GM23338 (cell line): ENCODE data around the gene FAM149B1. TPM values are rescaled to one million over a fixed set of nuclear protein-coding genes. Genes with fewer than 3 reads are reported as not detected.

ENCODE experiments used
- ATAC-seq: fragments of 200-7000 bp; cut with Tn5 transposase; 3 replicates; pipeline ENCODE4 v1.9.1; 2020
- DNase-seq: peaks from one replicate; pipeline ENCODE4 v3.0.0-alpha.2; 2015; ENCODE audit warnings: low spot score
- H2AFZ ChIP-seq: fragments of 200-600 bp; sonication (generic); 2 replicates; pipeline ENCODE4 v1.8.0; 2016; ENCODE audit warnings: antibody characterized with exemption, mild to moderate bottlenecking, moderate library complexity
- H3F3A ChIP-seq: fragments of 200-600 bp; sonication (generic); replicated peaks from 2 replicates; pipeline ENCODE4 v1.8.0; 2017; ENCODE audit warnings: antibody characterized with exemption, mixed run types, low read depth
- H3K27ac ChIP-seq: fragments of 200-600 bp; sonication (generic); 2 replicates; pipeline ENCODE4 v1.6.1; 2016; ENCODE audit warnings: low read depth
- H3K27me3 ChIP-seq: fragments of 200-600 bp; sonication (generic); 2 replicates; pipeline ENCODE4 v1.8.0; 2016; ENCODE audit warnings: mild to moderate bottlenecking, mixed run types, moderate library complexity; ENCODE audit not compliant: insufficient read depth
- H3K36me3 ChIP-seq: fragments of 200-600 bp; sonication (generic); 2 replicates; pipeline ENCODE4 v1.8.0; 2016; ENCODE audit warnings: mild to moderate bottlenecking; ENCODE audit not compliant: insufficient read depth
- H3K4me1 ChIP-seq: fragments of 200-600 bp; sonication (generic); 2 replicates; pipeline ENCODE4 v1.8.0; 2016; ENCODE audit warnings: mild to moderate bottlenecking, moderate library complexity; ENCODE audit not compliant: insufficient read depth
- H3K4me2 ChIP-seq: fragments of 200-600 bp; sonication (generic); 2 replicates; pipeline ENCODE4 v1.7.1; 2017; ENCODE audit warnings: mixed run types
- H3K4me3 ChIP-seq: fragments of 200-600 bp; sonication (generic); 2 replicates; pipeline ENCODE4 v1.6.1; 2016; ENCODE audit warnings: mixed run types
- H3K79me2 ChIP-seq: fragments of 200-600 bp; sonication (generic); replicated peaks from 2 replicates; pipeline ENCODE4 v1.8.0; 2017; ENCODE audit warnings: mild to moderate bottlenecking; ENCODE audit not compliant: insufficient read depth
- H3K9me2 ChIP-seq: fragments of 200-600 bp; sonication (generic); 2 replicates; pipeline ENCODE4 v1.8.0; 2017; ENCODE audit not compliant: insufficient read depth
- H4K20me1 ChIP-seq: fragments of 200-600 bp; sonication (generic); replicated peaks from 2 replicates; pipeline ENCODE4 v1.8.0; 2017; ENCODE audit warnings: mild to moderate bottlenecking; ENCODE audit not compliant: insufficient read depth
- H3K27ac Mint-ChIP-seq: 2 replicates; pipeline ENCODE4 v1.8.0; 2020; ENCODE audit warnings: inconsistent platforms, mild to moderate bottlenecking, moderate library complexity, mixed read lengths
- H3K27me3 Mint-ChIP-seq: 3 replicates; pipeline ENCODE4 v1.8.0; 2022; ENCODE audit warnings: low read depth, mild to moderate bottlenecking, moderate library complexity, mixed read lengths, inconsistent platforms; ENCODE audit not compliant: insufficient read depth, poor library complexity
- H3K36me3 Mint-ChIP-seq: 3 replicates; pipeline ENCODE4 v1.8.0; 2021; ENCODE audit warnings: low read depth, mild to moderate bottlenecking, inconsistent platforms, moderate library complexity, mixed read lengths
- H3K4me1 Mint-ChIP-seq: 3 replicates; pipeline ENCODE4 v1.8.0; 2020; ENCODE audit warnings: mild to moderate bottlenecking, inconsistent platforms, mixed read lengths
- H3K4me3 Mint-ChIP-seq: 3 replicates; pipeline ENCODE4 v1.8.0; 2021; ENCODE audit warnings: moderate library complexity, mild to moderate bottlenecking, inconsistent platforms, mixed read lengths
- H3K9me3 Mint-ChIP-seq: 3 replicates; pipeline ENCODE4 v1.8.0; 2020; ENCODE audit warnings: moderate library complexity, mild to moderate bottlenecking, inconsistent platforms, mixed read lengths
- CTCF ChIP-seq, 2 experiments: fragments of 200-600 bp in 1 of 2; sonication (generic) in 1 of 2; conservative IDR thresholded peaks; 2 replicates each; pipeline versions ENCODE4 v1.5.1 to v1.6.1; 2016 to 2017; ENCODE audit warnings: antibody characterized with exemption in 2 of 2, low read depth in 2 of 2, mild to moderate bottlenecking in 2 of 2, moderate library complexity in 1 of 2
- ETS1 ChIP-seq: IDR thresholded peaks from 2 replicates; pipeline ENCODE4 v1.6.1; 2016; ENCODE audit warnings: antibody characterized with exemption
- EZH2phosphoT487 ChIP-seq: fragments of 200-600 bp; sonication (generic); IDR thresholded peaks from one replicate; pipeline ENCODE4 v1.8.1; 2018; ENCODE audit warnings: antibody characterized with exemption; ENCODE audit not compliant: unreplicated experiment
- JUNB ChIP-seq: IDR thresholded peaks from one replicate; pipeline ENCODE4 v1.6.1; 2016; ENCODE audit warnings: antibody characterized with exemption; ENCODE audit not compliant: unreplicated experiment
- REST ChIP-seq: IDR thresholded peaks from one replicate; pipeline ENCODE4 v1.6.1; 2018; ENCODE audit warnings: antibody characterized with exemption; ENCODE audit not compliant: unreplicated experiment
- STAT1 ChIP-seq: IDR thresholded peaks from one replicate; pipeline ENCODE4 v1.6.1; 2016; ENCODE audit warnings: antibody characterized with exemption; ENCODE audit not compliant: unreplicated experiment
- ZNF114 ChIP-seq: fragments of 250-450 bp; sonication (Bioruptor Pico); IDR thresholded peaks from 2 replicates; pipeline ENCODE4 v1.5.0; 2020; ENCODE audit warnings: mild to moderate bottlenecking, moderate library complexity
- ZNF331 ChIP-seq: fragments of 250-450 bp; sonication (Bioruptor Pico); IDR thresholded peaks from 2 replicates; pipeline ENCODE4 v1.5.0; 2020; ENCODE audit warnings: low read depth, mild to moderate bottlenecking, moderate library complexity
- ZNF462 ChIP-seq: fragments of 250-450 bp; sonication (Bioruptor Pico); IDR thresholded peaks from 2 replicates; pipeline ENCODE4 v1.5.0; 2020; ENCODE audit warnings: mild to moderate bottlenecking, moderate library complexity
- polyA plus RNA-seq: library from polyadenylated mRNA; unstranded; fragments of >200 nt; fragmentation: Nextera tagmentation; extraction: Ambion mirVana; gene quantifications from 2 replicates; pipeline ENCODE4 v1.2.1, GENCODE V29; 2016
- total RNA-seq: library from RNA; depleted of rRNA; stranded (reverse); fragments of >200 nt; shearing (Covaris generic); gene quantifications from 2 replicates; pipeline ENCODE4 v1.2.3, GENCODE V29; 2014

The FAM149B1 gene
- total and polyA plus RNA-seq, 2 experiments from 2014 or later, result 11.2 to 19.3 TPM

- Histone ChIP-seq H3K36me3 (peaks cover 49% of the 10 kb centered on the region), H3F3A (no peaks in the 10 kb centered on the region), H3K27ac (no peak overlapping the region), H4K20me1 (no peaks in the 10 kb centered on the region; the same call in 1 of the 2 replicates), H3K79me2 (peaks cover 11% of the 10 kb centered on the region; the same call in 1 of the 2 replicates), H3K9me2 (no peaks in the 10 kb centered on the region), H3K4me1 (no peaks in the 10 kb centered on the region), H3K4me3 (no peak overlapping the region), H3K27me3 (no peaks in the 10 kb centered on the region), H2AFZ (no peak overlapping the region), H3K4me2 (no peak overlapping the region)
- no peak overlapping the region for H3K4me3 Mint-ChIP-seq
- H3K36me3 Mint-ChIP-seq, result peaks cover 70% of the 10 kb centered on the region
- ATAC-seq (no peak), DNase-seq (no peak)
- H3K4me1 Mint-ChIP-seq, result no peaks in the 10 kb centered on the region
- H3K27me3 Mint-ChIP-seq, result no peaks in the 10 kb centered on the region
- no peak for TF ChIP-seq ZNF114
- TF ChIP-seq REST, result no peak
- TF ChIP-seq ETS1, result no peak
- TF ChIP-seq JUNB, result no peak
- TF ChIP-seq STAT1, result no peak
- no peak for TF ChIP-seq EZH2phosphoT487
- no peak for TF ChIP-seq CTCF (conservative IDR thresholded peaks at IDR 0.05; ENCODE audit: low read depth in 2 of 2)
- no peak for TF ChIP-seq ZNF462 (CRISPR knock-in tag)
- TF ChIP-seq ZNF331, result no peak
- H3K9me3 Mint-ChIP-seq, result no peaks in the 10 kb centered on the region
- no peak overlapping the region for H3K27ac Mint-ChIP-seq
These were observed 15.9 kb upstream of the FAM149B1 start for GRCh38 chr10:73152009-73152408.
